SIG-M5 treated with dmso at 0.1 percent for 504 hours (cell line): ENCODE data around the gene ZNF512B.
"Not testable (repeated sequence)": the region's sequence is repeated elsewhere in the genome, so short reads cannot be mapped to it uniquely, and the experiment has no call there.

Source experiments
- DNase-seq: peaks from one replicate; lab custom pipeline; 2025; ENCODE audit not compliant: unreplicated experiment; lab: John Stamatoyannopoulos, UW

ZNF512B gene

DNA sequence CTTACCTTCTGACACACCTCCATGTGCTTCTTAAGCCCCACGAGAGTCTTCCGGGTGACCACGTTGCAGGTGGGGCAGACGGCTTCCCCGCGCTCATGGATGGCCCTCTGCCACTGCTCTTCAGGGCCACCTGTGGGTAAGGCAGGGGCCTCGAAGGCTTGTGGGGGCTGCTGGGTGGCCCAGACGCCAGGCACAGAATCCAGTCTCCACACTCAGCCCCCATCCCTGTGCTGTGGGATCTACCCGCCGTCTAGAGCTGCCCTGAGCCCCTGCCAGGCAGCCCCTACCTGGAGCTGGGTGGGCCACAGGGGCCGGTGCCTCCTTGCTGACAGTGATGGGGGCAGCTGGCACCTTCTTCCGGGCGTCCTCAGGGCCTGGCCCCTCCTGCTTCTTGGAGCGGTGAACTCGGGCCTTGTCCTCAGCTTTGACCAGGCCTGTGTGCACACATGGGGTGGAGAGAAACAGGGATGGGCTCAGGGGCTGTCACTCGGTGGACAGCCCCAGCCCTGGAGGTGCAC is 5.9 kb downstream of the ZNF512B start:
- no peak for DNase-seq

DNA sequence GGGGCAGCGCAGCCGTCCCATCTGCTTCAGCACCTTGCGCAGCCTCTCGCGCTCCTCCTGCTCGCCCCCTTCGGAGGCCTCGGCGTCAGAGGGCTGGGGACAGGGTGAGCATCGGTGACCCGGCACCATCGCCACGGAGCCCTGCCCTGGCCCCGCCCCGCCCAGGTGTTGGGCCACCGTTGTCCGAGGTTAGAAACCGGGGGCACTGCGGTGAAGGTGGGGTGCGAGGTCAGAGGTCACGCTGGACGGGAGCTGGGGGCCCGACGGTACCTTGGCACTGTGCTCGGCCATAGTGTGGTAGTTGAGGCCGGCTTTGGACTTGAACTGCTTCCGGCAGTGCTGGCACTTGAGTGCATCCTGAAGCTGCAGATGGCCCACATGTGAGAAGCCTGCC is 6.4 kb downstream of the ZNF512B start:
- no peak for DNase-seq

DNA sequence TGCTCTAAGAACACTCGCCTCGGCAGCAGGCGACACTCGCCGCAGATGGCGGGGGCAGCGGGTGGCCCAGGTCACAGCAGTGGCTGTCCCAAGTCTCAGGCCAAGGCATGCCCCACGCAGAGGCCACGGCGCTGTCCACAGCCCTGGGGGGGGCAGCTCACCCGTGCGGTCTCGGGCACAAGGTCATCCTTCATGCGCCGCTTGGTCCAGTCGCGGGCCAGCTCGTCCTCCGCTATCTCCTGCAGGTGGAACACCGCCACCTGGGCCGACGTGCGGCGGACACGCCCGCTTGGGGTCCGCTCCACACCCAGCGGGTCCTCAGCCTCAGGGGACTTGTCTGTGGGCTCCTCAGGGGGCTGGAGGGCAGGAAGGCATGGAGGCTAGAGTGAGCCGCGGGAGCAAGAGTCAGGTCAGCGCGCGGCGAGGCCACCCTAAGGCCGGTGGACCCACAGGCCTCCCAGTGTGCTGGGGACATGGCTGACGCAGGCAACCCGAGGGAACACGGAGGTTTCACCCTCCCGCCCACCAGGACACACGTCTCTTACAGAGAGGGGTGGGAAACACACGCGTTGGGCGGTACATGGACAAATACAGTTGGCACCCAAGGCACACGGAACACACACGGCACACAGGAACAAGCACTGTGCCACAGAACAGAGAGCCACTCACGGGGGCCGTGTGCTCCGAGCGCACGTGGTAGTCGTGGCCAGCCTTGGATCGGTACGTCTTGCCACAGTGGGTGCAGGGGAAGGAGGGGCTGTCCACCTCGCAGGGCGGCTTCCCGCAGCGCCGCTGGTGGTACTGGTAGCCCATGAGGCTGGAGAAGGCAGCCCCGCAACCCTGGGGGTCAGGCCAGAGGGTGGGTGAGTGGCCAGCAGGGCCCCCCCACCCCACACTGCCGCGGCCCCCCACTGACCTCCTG is 7.0 kb downstream of the ZNF512B start:
- DNase-seq = no peak

DNA sequence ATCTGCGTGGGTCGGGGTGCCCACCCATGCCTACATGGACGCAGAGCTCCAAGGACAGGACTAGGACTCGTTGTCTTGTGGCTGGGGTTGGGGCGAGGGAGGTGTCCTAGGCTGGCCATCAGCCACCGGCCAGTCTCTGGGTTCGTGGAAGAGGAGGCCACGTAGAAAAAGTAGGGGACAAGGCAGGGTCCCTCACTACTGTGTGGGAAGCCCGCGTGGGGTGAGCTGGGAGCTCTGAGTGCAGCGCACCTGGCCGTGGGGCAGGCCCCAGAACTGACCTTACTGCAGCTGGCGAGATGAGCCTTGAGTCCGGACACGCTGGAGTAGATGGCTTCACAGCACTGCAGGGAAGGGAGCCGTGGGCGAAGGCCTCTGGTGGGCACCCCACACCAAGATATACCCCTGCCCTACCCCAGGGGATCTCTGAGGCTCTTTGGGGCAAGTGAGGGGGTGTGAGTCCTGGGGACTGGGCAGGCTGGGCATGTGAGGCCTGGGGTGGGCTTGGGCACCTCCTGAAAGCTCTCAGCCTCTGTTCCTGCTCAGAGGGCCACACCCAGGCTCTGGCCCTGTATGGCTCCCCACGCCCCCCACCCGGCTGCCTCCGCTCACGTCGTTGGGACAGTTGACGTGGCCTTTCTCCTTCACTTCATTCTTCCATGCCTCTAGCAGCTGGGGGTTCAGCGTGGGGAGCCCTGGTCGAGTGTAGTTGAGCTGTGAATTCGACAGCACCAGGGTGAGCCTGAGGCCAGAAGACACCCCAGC is 7.9 kb downstream of the ZNF512B start:
- no peak for DNase-seq

DNA sequence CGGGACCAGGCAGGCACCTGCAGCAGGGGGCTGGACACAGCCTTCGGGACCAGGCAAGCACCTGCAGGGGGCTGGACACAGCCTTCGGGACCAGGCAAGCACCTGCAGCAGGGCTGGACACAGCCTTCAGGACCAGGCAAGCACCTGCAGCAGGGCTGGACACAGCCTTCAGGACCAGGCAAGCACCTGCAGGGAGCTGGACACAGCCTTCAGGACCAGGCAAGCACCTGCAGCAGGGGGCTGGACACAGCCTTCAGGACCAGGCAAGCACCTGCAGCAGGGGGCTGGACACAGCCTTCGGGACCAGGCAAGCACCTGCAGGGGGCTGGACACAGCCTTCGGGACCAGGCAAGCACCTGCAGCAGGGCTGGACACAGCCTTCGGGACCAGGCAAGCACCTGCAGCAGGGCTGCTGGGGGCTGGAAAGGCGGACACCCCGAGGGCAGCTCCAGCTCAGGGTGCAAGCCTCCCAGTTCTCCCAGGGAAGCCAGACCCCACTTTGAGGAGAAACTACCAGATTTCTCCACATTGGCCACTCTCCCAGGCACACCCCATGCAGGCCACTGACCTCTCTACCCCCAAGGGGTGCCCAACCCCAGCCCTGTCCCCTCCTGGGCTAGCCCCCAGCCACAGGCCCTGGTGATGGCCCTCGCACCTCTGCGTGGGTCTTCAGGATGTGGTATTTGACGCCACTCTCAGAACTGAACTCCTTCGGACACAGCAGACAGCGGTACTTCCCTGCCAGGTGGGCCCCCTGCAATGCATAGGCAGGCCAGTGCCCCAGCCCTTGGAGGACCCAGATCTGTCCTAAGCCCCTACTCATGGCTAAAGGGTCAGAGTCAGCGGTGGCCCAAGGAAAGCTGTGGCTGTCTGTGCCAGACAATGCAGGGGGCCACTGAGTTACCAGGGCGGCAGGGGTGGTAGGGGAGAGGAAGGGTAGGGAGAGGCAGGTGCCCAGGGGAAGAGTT is 8.8 kb downstream of the ZNF512B start:
- not testable (repeated sequence) for DNase-seq

DNA sequence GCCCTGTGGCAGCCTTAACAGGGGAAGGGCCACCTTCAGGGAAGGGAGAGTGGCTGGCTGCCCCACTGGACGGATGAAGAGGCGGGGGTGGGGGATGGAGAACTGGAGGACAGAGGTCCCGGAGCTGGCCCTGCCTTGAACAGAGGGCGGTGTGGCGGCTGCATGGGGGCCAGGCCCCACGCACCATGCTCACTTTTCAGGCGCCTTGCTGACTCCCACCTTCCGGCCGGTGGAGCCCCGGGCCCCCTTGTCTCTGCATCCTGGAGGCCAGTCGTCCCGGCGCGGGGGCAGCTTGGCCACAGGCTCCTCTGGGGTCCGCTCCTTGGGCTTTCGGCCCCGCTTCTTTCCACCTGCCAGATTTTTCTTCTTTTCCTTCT is 10.0 kb downstream of the ZNF512B start:
- no peak for DNase-seq

DNA sequence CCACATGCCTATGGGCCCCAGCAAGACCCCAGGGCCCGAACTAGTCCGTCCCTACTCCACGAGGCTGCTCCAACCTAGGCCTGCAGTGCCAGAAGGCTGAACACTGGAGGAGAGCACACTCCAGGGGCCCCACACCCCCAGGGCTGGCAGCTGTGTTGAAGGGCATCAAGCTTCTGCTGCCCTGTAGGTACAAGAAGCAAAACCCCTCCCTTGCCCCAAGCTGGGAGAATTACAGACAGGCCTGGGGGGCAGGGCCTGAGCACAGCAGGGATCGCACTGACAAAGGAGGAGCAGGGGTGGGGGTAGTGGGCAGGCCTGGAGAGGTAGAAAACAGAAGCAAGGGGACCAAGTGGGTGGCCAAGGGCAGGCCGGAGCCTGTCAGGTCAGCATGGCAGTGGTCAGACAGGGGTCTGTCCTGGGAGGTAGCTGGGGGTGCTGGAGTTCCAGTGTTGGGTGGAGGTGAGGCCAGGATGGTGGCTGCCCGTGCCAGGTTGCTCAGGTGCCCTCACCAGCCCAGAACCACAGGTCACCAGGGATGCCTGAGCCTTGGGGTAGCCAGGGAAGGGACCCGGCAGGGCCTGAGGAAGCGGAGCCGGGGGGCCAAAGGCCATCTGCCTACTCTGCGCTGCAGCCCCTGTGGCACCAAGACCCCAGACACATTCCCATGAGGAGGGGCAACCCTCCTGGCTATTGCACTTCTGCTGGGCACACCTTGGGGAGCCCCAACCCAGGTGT is 10.6 kb downstream of the ZNF512B start:
- DNase-seq = no peak

DNA sequence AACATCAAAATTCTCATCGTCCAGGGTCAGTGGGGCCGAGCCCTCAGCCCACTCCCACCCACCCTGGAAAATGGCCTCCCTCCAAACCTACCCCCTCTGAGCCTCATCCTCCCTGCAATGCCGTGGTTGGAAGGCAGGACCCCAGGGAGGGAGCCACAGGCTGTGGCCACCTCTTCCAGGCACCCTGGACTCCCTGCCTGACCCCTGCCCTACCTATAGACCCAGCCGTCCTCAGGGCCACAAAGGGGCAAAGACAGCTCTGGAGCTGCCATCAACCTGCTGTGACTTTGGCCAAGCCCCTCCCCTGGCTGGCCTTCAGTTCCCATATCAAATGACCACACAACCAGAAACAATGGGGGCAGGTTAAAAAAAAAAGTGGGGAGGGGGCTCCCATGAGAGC is 11.3 kb downstream of the ZNF512B start:
- DNase-seq = no peak

DNA sequence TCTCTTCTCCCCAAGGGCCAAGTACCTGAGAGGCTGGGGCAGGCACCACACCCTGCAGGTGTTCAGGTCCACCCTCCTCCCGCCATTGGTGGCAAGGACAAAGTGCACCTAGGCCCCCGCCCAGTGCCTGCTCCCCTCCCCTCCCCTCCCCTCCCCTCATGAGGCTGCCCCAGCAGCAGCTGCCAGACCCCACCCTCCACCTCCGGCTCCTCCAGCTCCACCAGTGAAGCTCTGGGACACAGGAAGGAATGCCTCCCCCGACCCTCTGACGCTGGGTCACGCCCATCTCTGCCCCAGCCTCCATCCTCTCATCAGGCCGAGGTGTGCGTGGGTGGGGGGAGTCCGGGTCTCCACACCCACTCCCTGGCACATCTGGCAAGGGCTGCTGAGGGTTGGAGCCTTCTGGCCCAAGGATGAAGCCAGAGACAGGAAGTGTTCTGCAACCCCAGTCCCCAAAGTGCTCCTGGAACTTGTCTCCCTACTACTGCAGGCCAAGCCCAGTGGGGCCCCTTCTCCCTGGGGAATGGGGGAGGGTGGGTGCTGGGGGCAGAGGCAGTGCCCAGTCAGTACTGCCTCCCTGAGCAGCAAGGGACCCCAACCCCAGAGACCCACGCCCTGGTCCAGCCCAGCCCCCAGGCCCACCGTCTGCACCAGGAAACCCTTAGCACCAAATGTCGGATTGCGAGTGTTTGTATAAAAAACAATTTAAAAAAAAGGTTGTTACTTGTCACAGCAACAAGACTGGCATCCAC is 11.9 kb downstream of the ZNF512B start:
- DNase-seq = peak; percentile 47

DNA sequence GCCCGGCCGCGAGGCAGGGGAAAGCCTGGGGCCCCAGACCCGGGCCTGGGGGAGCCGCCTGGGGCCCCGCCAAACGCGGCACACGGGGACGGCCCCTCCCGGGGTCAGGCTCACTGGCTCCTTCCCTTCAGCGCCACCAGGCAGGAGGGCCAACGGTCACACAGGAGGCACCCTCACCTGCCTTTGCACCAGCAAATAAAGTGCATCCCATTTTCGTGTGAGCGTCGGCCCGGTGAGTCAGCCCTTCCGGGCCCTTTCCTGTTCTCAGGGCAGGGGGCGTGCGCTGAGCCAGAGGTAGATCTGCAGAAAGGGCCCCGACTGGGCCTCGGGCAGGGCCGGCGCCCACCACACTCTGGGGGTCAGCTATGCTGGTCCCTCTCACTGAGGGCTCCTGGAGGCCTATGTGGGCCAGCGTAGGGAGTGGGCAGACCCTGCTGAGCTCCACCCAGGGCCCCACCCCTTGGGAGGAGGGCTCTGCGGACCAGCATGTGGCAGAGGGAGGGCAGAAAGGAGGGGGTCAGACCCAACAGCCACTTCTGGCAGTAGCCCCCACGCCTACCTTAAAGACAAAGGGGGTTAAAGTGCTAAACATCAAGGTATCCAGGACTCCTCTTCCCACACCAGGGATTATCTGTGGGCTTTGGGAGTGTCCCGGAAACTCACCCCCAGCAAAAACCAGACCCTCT is 12.6 kb downstream of the ZNF512B start:
- DNase-seq = peak; percentile 76

DNA sequence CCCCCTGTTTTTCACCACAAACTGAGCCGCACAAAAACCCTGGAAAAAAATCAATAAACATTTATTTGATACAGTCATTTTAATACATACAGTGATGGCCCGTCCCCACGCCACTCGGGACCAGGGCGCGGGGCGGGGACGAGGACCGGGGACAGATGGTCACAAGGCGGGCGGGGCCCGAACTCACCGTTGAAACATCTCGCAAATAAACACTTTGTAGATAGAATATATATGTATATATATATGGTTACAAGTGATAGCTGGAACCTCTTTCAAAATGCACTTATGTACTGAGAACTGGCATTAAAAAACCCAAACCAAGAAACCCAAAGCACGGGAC is 13.1 kb downstream of the ZNF512B start:
- no peak for DNase-seq

DNA sequence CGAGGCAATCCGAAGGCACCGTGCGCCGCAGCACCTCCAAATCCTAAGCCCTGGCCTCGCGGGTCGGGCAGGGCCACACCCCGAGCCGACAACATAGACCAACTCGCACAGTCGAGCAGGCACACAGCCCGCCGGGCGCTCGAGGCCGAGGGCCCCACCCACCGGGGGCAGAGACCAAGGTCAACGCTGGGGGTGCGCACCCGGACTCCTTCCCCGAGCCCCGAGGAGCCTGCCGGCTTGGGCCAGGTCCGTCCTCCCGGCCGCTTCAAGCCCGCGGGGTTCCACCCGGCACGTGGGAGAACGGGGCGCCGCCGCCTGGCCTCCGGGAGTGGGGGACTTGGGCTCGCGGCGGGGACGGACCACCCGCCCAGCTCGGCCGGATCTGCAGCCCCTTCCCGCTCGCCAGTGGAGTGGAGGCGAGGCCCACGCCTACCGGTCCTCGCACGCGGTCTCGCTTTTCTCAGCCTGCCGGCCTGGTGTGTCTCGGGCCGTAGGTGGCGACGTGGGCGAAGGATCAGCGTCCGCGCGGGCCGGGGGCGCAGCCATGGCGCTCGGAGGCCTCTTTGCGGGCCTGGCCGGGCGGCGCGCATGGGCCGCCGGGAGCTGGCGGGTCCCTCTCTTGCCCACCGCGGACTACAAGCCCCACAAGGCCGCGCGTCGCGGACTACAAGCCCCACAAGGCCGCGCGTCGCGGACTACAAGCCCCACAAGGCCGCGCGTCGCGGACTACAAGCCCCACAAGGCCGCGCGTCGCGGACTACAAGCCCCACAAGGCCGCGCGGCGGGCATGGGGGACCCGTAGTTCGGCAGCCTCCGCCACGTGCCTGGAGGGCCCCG is 13.7 kb downstream of the ZNF512B start, which contains the start of gene UCKL1:
TSS of gene UCKL1 (minus strand) at position 590 of the 837 bp plus-strand sequence. CDS start at position 546, 44 bp downstream.
- peak; percentile 88 for DNase-seq

DNA sequence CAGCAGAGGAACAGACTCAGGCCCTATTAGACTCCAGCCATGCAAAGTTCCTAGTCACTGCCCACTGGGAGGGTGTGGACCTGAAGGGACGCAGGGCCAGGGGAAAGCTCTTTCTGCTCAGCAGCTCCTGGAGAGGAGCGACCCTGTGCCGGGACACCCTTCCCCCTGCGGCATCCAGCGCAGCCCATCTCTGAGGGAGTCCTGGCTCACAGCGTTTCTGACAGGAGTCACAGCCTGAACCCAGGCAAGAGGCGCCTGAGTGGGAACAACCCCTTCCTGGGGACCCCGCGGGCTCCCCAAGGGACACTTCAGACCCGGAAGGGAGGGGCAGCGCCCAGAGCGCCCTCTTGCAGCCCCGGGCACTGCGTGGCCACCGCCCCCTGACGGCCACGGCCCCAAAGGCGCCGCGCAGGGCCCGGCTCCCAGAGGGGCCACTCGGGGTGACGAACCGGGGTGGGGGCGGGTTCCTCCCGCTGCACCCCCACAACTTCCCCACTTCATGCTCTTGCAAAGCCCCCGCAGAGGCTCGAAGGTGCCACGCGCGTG is 14.4 kb downstream of the ZNF512B start:
- peak; percentile 45 for DNase-seq

DNA sequence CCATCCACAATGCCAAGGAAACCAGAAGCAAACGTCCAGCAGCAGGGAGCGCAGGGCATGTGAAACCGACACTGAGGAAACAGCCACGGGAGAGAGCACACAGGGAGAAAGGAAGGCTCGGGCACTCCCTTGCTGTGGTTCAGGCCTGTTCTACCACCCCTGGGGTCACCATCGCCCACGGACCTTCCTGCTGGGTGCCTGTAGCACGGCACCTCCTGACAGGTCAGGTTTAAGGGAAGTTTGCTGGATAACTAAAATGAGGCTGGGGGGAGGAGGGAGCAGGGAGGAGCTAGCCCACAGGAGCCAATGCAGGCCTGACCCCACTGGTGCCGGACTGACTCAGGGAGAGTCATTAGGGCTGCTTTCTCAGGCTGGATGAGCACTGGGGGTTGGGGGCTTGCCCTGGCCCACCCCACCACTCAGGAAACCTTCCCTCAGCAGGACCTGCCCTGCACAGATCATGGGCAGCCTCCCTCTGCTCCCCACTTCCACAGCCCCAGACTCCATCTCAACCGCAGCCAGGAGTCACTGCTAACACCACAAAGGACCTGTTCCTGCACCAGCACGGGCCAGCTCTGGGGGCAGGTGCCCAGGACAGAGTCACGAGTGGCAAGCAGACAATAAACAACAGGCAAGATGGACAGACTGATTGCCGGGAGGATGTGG is 15.8 kb downstream of the ZNF512B start:
- DNase-seq = no peak

DNA sequence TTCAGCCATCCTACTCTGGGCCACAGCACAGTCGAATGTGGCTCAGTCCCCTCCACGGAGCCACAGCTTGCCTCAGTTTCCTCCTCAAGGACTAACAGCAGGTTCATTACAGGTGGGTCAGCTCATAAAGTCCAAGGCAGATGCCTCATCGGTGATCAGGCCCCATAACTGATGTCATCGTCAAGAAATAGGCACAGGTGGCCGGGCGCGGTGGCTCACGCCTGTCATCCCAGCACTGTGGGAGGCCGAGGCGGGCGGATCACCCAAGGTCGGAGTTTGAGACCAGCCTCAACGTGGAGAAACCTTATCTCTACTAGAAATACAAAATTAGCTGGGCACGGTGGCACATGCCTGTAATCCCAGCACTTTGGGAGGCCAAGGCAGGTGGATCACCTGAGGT is 17.0 kb downstream of the ZNF512B start:
- DNase-seq = no peak

DNA sequence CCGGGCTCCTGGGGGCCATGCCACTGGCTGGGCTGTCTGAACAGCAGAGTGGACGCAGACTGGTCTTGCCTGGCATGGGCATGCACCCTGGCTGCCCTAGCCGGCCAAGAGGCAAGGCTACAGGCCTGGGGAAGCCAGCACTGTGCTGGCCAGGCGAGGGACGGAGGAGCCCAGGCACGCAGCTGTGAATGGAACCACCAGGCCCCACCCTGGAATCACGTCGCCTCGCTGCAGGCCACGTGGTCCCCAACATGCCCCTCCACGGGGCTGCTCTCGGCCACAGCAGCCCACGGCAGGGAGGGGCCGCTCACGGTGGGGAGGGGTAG is 17.6 kb downstream of the ZNF512B start:
- no peak for DNase-seq
